Activated CD4-positive, alpha-beta T cell treated with anti-CD3 and anti-CD28 coated beads for 36 hours (primary cell): ENCODE results near the gene CTDSP2. TPM values are rescaled to one million over a fixed set of nuclear protein-coding genes. Genes with fewer than 3 reads are reported as not detected.
"Not testable (repeated sequence)": the region's sequence is repeated elsewhere in the genome, so short reads cannot be mapped to it uniquely, and the experiment has no call there.

Source experiments
- ATAC-seq: fragments of 200-7000 bp; cut with Tn5 transposase; one replicate; pipeline ENCODE4 v1.10.0; 2021; ENCODE audit warnings: mild to moderate bottlenecking, moderate library complexity
- CTCF ChIA-PET: fragments of 350-600 bp; sonication (Branson Sonifier 250); formaldehyde crosslinking; loops from one replicate; lab custom pipeline; 2021; ENCODE audit warnings: antibody characterized with exemption; lab: Charles Lee
- POLR2A ChIA-PET: fragments of 350-600 bp; sonication (Branson Sonifier 250); formaldehyde crosslinking; loops from one replicate; lab custom pipeline; 2021; ENCODE audit warnings: antibody characterized with exemption, inconsistent platforms; lab: Charles Lee
- DNase-seq: peaks from one replicate; pipeline ENCODE4 v3.0.0-alpha.2; 2020
- H3K27ac Mint-ChIP-seq: one replicate; pipeline ENCODE4 v1.8.0; 2021; ENCODE audit warnings: mixed read lengths
- H3K27me3 Mint-ChIP-seq: one replicate; pipeline ENCODE4 v1.8.0; 2021; ENCODE audit warnings: mixed read lengths
- H3K36me3 Mint-ChIP-seq: one replicate; pipeline ENCODE4 v1.8.0; 2021; ENCODE audit warnings: low read depth, mixed read lengths
- H3K4me1 Mint-ChIP-seq: one replicate; pipeline ENCODE4 v1.8.0; 2021; ENCODE audit warnings: mixed read lengths
- H3K4me3 Mint-ChIP-seq: one replicate; pipeline ENCODE4 v1.8.0; 2021; ENCODE audit warnings: mild to moderate bottlenecking, moderate library complexity, mixed read lengths
- H3K9me3 Mint-ChIP-seq: one replicate; pipeline ENCODE4 v1.8.0; 2021; ENCODE audit warnings: low read depth, mixed read lengths
- intact Hi-C, 2 experiments: fragments of 100-400 bp; cut with DNase I in 1 of 2; cut with micrococcal nuclease in 1 of 2; formaldehyde crosslinking; loops; one replicate each; pipeline versions ENCODE4 v1.14.2 to v1.15.1; 2022 to 2024; cut with DNase I, micrococcal nuclease
- total RNA-seq, 2 experiments: library from RNA; stranded (reverse); gene quantifications; one replicate each; pipeline ENCODE4 v1.2.3, GENCODE V29; 2021

The CTDSP2 gene
- total RNA-seq, 2 experiments from 2014 or later = 80.9 to 85.4 TPM

DNA sequence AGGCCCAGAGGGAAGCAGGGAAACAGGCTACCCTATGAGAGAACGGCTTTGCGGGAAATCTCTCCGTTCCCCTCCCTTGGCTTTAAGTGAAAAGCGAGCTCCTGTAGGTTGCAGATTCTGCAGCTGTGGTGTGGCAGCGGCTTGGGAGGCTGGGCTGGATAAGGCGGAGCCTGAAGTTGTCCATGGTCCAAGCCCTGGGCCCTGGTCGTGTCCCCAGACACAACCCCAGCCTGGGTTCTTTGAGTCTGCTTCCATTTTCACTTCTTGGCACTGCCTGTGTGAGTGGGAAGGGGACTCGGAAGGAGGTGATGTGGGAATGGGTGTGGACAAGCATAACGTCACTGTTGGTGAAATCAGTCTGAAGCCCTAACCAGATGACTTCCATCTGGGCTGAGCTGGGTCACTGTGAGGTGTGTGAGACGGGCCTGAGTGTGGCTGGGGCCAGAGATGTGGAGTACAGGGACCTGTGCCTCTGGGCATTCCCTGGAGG lies 43.0 kb upstream of the CTDSP2 start:
- Mint-ChIP-seq H3K27ac (no peak overlapping the region), H3K36me3 (no peaks in the 10 kb centered on the region), H3K27me3 (peaks cover 2% of the 10 kb centered on the region), H3K4me3 (no peak overlapping the region), H3K9me3 (no peaks in the 10 kb centered on the region), H3K4me1 (peaks cover 21% of the 10 kb centered on the region)
- ATAC-seq (no peak), DNase-seq (no peak)
- POLR2A ChIA-PET = no interaction called here
- CTCF ChIA-PET = interaction anchor here (1.0 to 2.9 kb wide), 3 partner anchors 9 to 25 kb away, joined by 3 to 11 read pairs (median 6); no protein-coding TSS in a partner anchor
- intact Hi-C loops = no loop called here

DNA sequence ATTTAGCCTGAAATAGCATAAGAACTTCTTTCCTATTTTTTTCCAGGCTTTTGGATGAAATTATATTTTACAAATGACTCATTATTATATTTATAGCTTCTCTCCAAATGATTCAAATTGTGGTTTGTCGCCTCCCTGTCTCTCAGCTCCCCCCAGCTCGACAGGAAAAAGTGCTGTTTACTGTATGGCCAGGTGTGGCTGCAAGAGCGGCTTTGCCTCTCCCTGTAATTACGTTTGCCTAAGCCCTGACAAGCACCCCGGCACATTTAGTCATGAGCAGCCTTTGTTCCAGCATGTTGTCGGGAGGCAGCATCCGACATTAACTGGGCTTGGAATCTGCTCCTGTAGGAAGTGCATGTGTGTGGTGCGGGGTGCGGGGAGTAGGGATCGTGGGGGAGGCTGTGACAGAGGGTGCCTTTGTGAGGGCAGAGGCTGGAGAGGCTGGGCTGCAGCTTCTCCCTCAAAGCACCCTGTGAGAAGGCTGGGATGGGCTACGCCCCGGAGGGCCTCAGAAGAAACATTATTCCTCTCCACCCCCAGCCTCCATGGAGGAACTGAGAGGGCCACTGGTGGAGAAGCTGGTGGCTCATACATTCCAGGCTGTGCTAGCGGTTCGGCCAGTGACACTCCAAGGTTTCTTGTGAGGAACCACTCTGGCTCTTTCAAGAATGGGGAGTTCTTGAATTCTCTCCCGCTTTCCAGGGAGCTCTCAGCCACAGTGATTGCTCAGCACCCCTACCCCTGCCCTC lies 42.1 kb upstream of the CTDSP2 start:
- H3K4me1 Mint-ChIP-seq = peaks cover 14% of the 10 kb centered on the region
- POLR2A ChIA-PET = no interaction called here
- H3K9me3 Mint-ChIP-seq = peaks cover 3% of the 10 kb centered on the region
- H3K4me3 Mint-ChIP-seq = no peak overlapping the region
- no peaks in the 10 kb centered on the region for H3K36me3 Mint-ChIP-seq
- ATAC-seq (peak; percentile 89), DNase-seq (peak; percentile 59)
- intact Hi-C loops = no loop called here
- CTCF ChIA-PET = interaction anchor here (0.7 to 2.9 kb wide), 6 partner anchors 8 to 409 kb away, joined by 3 to 11 read pairs (median 4); partner anchors contain the start of gene ARHGAP9
- H3K27ac Mint-ChIP-seq = peak overlapping the region; percentile 37
- H3K27me3 Mint-ChIP-seq = peaks cover 2% of the 10 kb centered on the region

GRCh38 chr12:57887631-57888408 lies 41.3 kb upstream of the CTDSP2 start:
- ChIA-PET POLR2A (no interaction called here), CTCF (interaction anchor here (0.8 to 2.9 kb wide), 4 partner anchors 11 to 55 kb away, joined by 4 to 11 read pairs (median 5); no protein-coding TSS in a partner anchor)
- Mint-ChIP-seq H3K27ac (no peak overlapping the region), H3K9me3 (peaks cover 7% of the 10 kb centered on the region), H3K27me3 (peaks cover 2% of the 10 kb centered on the region), H3K4me1 (peaks cover 14% of the 10 kb centered on the region), H3K36me3 (no peaks in the 10 kb centered on the region), H3K4me3 (no peak overlapping the region)
- ATAC-seq = peak; percentile 31
- intact Hi-C loops = no loop called here
- DNase-seq = no peak

DNA sequence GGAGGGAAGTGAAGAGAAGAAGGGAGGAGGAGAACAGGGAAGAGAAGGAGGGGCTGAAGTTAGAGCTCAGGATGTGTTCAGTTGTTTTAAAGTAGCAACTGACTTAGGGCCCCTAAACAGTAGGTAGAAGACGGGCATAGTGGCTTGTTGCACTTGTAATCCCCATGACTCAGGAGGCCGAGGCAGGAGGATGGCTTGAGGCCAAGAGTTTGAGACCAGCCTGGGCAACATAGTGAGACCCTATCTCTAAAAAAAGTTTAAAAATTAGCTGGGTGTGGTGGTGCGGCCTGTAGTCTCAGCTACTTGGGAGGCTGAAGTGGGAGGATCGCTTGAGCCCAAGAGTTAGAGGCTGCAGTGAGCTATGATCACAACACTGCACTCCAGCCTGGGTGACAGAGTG lies 40.4 kb upstream of the CTDSP2 start:
- intact Hi-C loops, H3K27ac Mint-ChIP-seq, POLR2A ChIA-PET, ATAC-seq, H3K27me3 Mint-ChIP-seq, H3K4me3 Mint-ChIP-seq, H3K9me3 Mint-ChIP-seq, DNase-seq, H3K36me3 Mint-ChIP-seq: not testable (repeated sequence)
- CTCF ChIA-PET = interaction anchor here (0.7 to 1.2 kb wide), 4 partner anchors 8 to 142 kb away, joined by 3 to 4 read pairs (median 4); no protein-coding TSS in a partner anchor
- peaks cover 14% of the 10 kb centered on the region for H3K4me1 Mint-ChIP-seq

GRCh38 chr12:57886542-57886941 lies 40.0 kb upstream of the CTDSP2 start:
- ChIA-PET POLR2A (interaction anchor here (0.6 kb wide), 1 partner anchor 78 kb away, joined by 3 read pairs; no protein-coding TSS in a partner anchor), CTCF (interaction anchor here (0.7 to 1.2 kb wide), 4 partner anchors 9 to 142 kb away, joined by 3 to 4 read pairs (median 4); no protein-coding TSS in a partner anchor)
- H3K27me3 Mint-ChIP-seq = peaks cover 2% of the 10 kb centered on the region

DNA sequence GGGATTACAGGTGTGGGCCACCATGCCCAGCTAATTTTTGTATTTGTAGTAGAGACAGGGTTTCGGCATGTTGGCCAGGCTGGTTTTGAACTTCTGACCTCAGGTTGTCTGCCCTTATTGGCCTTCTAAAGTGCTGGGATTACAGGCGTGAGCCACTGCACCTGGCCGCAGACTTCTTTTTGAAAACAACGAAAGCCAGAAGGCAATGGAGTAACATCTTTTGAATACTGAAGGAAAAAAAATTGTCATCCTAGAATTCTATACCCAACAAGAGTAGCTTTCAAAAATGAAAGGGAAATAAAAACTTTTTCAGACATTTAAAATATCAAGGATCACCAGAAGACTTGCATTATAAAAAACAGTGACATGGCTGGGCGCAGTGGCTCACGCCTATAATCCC lies 38.7 kb upstream of the CTDSP2 start:
- H3K27me3 Mint-ChIP-seq = peaks cover under 1% of the 10 kb centered on the region
- no peak overlapping the region for H3K27ac Mint-ChIP-seq
- DNase-seq = no peak
- ATAC-seq = no peak
- H3K4me3 Mint-ChIP-seq = no peak overlapping the region
- peaks cover 14% of the 10 kb centered on the region for H3K4me1 Mint-ChIP-seq
- ChIA-PET CTCF (no interaction called here), POLR2A (no interaction called here)
- H3K9me3 Mint-ChIP-seq = peaks cover 7% of the 10 kb centered on the region
- no peaks in the 10 kb centered on the region for H3K36me3 Mint-ChIP-seq
- intact Hi-C loops = no loop called here

More at GRCh38 chr12:57886542-57886941, 40.0 kb upstream of the CTDSP2 start:
- Mint-ChIP-seq H3K4me3 (no peak overlapping the region), H3K4me1 (peaks cover 14% of the 10 kb centered on the region), H3K27ac (no peak overlapping the region), H3K9me3 (peaks cover 7% of the 10 kb centered on the region), H3K36me3 (no peaks in the 10 kb centered on the region)
- no peak for ATAC-seq
- intact Hi-C loops = no loop called here
- no peak for DNase-seq

DNA sequence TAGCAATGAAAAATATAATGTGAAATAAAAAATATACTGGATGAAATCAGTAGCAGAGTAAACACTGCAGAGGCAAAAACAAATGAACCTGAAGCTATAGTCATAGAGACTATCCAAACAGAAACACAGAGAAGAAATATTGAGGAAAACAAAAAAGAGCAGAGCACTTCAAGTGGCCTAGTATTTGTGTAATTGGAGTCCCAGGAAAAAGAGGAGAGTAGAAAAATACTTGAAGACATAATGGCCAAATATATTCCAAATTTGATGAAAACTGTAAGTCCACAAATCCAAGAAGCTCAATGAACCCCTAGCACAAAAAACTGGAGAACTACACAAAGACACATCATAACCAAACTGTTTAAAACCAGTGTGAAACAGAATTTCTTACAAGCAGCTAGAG lies 37.2 kb upstream of the CTDSP2 start:
- ChIA-PET POLR2A (no interaction called here), CTCF (interaction anchor here (2.1 kb wide), 1 partner anchor 21 kb away, joined by 5 read pairs; no protein-coding TSS in a partner anchor)
- no peaks in the 10 kb centered on the region for H3K27me3 Mint-ChIP-seq
- intact Hi-C loops = no loop called here
- no peaks in the 10 kb centered on the region for H3K36me3 Mint-ChIP-seq
- DNase-seq (no peak), ATAC-seq (no peak)
- H3K4me3 Mint-ChIP-seq = no peak overlapping the region
- H3K9me3 Mint-ChIP-seq = peaks cover 7% of the 10 kb centered on the region
- no peak overlapping the region for H3K27ac Mint-ChIP-seq
- H3K4me1 Mint-ChIP-seq = peaks cover 11% of the 10 kb centered on the region

- no peak for ATAC-seq
- Mint-ChIP-seq H3K36me3 (no peaks in the 10 kb centered on the region), H3K4me3 (no peak overlapping the region), H3K27ac (no peak overlapping the region), H3K4me1 (peaks cover 5% of the 10 kb centered on the region), H3K27me3 (no peaks in the 10 kb centered on the region), H3K9me3 (peaks cover 7% of the 10 kb centered on the region)
- intact Hi-C loops = no loop called here
- no peak for DNase-seq
- ChIA-PET POLR2A (no interaction called here), CTCF (interaction anchor here (0.6 to 2.1 kb wide), 5 partner anchors 13 to 124 kb away, joined by 3 to 6 read pairs (median 3); no protein-coding TSS in a partner anchor)
Observed at GRCh38 chr12:57883057-57883456, 36.5 kb upstream of the CTDSP2 start.

DNA sequence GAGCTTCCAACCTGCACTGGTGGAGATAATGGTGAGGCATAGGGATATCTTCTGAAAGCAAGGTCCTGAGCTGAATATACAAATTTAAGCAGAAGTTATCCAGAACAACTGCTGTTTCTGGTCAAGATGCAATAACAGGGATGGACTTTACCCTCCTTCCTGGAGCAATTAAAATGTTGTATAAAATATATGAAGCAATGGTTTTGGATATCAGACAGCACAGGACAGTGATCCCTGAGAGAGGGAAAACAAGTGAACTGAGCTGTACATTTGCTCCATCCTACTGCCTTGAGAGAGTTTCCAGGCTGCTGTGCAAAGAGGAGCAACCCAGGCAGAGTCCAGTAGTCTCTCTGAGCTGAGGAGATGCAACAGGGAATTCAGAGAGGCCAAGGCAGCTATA lies 36.0 kb upstream of the CTDSP2 start:
- Mint-ChIP-seq H3K4me3 (no peak overlapping the region), H3K27ac (no peak overlapping the region), H3K27me3 (no peaks in the 10 kb centered on the region), H3K4me1 (no peaks in the 10 kb centered on the region), H3K36me3 (no peaks in the 10 kb centered on the region), H3K9me3 (peaks cover 7% of the 10 kb centered on the region)
- DNase-seq (no peak), ATAC-seq (no peak)
- ChIA-PET POLR2A (no interaction called here), CTCF (interaction anchor here (0.6 to 2.1 kb wide), 5 partner anchors 14 to 124 kb away, joined by 3 to 6 read pairs (median 3); no protein-coding TSS in a partner anchor)
- intact Hi-C loops = no loop called here

DNA sequence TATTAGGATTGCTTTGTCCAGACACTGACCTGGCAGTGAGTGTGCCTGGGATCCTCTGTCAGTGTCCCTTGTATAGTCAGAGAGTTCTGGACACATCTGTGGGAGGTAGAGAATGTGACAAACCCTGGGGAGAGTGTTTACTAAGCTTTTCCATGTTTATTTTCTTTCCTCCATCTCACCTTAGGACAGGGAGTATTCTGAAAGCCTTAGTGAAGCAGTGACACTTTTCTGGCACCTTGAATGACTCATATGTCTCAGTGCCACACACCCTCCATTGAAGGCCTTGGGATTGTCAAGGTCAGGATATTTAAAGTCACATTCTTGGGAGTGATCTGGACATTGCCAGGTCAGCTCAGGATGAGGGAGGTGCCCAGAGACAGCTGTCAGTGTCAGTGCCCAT lies 34.9 kb upstream of the CTDSP2 start:
- ATAC-seq (no peak), DNase-seq (no peak)
- intact Hi-C loops = no loop called here
- H3K9me3 Mint-ChIP-seq = peaks cover 7% of the 10 kb centered on the region
- H3K27ac Mint-ChIP-seq = no peak overlapping the region
- peaks cover 3% of the 10 kb centered on the region for H3K4me1 Mint-ChIP-seq
- no peaks in the 10 kb centered on the region for H3K36me3 Mint-ChIP-seq
- POLR2A ChIA-PET = no interaction called here
- H3K4me3 Mint-ChIP-seq = no peak overlapping the region
- no peaks in the 10 kb centered on the region for H3K27me3 Mint-ChIP-seq
- CTCF ChIA-PET = interaction anchor here (0.6 to 1.8 kb wide), 3 partner anchors 16 to 122 kb away, joined by 3 to 6 read pairs (median 4); no protein-coding TSS in a partner anchor

DNA sequence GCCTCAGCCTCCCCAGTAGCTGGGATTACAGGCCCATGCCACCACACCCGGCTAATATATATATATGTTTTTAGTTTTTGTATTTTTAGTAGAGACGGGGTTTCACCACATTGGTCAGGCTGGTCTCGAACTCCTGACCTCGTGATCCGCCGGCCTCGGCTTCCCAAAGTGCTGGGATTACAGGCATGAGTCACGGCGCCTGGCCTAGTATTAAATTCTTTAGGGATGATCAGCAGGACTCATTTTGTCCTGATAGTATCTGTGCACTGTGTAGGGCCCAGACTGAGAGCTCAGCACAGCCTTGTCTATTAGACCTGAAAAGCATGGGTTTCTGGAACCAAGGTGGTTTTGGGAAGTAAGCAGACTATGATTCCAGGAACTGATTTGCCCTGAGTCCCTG lies 34.5 kb upstream of the CTDSP2 start:
- H3K27me3 Mint-ChIP-seq, H3K9me3 Mint-ChIP-seq, H3K36me3 Mint-ChIP-seq, H3K27ac Mint-ChIP-seq, H3K4me1 Mint-ChIP-seq, DNase-seq, POLR2A ChIA-PET, intact Hi-C loops, ATAC-seq, H3K4me3 Mint-ChIP-seq: not testable (repeated sequence)
- CTCF ChIA-PET = interaction anchor here (0.6 to 1.8 kb wide), 3 partner anchors 8 to 19 kb away, joined by 3 to 4 read pairs (median 3); no protein-coding TSS in a partner anchor
